Lung microvascular endothelial cell (primary cell): ENCODE measurements around the gene GAA. TPM values are rescaled to one million over a fixed set of nuclear protein-coding genes. Genes with fewer than 3 reads are reported as not detected.
"Not testable (repeated sequence)": the region's sequence is repeated elsewhere in the genome, so short reads cannot be mapped to it uniquely, and the experiment has no call there.

Source experiments
- DNase-seq, 2 donors: peaks; one replicate each; pipeline versions ENCODE4 v3.0.0 to v3.0.0-alpha.2; 2010; ENCODE audit warnings: low read depth in 2 of 2
- total RNA-seq: library from RNA; depleted of rRNA; stranded (reverse); fragments of >200 nt; gene quantifications from 2 replicates; pipeline ENCODE4 v1.2.1, GENCODE V29; 2014

Gene GAA
- total RNA-seq, 1 donor from 2014 or later, result 31.3 TPM

GRCh38 chr17:80145076-80146075 is 44.0 kb downstream of the GAA start:
- peak in 1 of 2 donors; percentile 4 for DNase-seq

DNA sequence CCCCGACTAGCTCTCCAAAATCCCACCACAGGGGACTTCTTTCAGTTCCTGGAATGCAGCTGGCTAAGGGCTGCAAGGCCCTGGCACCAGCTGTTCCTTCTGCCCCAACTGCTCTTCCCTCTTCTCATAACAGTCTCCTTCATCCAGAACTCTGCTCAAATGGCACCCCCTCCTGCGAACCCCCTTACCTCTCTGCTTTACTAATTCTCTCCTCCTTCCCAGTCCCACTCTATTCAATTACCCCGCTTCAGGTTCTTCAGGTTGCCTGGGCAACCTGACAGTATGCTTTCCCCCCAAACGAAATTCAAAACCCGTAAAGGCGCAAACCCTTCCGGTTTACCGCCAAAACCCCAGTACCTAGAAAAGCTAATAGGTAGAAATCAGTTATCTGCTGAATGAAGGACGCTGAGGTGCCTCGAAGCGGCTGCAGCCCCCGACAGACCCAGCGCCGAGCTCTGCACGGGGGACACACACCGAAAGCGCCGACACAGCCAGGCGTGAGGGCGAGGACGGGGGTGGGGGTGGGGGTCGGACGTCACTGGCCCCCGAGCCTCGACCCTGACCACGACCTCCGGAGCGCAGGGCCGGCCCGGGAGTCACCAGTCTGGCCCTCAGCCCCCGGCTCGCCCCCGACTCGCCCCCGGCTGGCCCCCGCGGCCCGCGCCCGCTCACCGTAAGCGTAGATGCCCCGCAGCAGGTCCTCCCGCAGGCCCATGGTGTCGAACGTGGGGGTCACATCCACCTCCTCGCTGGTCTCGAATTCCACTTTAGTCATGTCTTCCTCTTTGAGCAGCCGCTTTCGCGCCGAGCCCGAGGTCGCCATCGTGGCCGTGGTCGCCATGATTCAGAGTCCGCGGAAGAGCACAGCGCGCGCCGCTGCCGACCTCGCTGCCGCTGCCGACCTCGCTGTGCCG is 45.0 kb downstream of the GAA start:
- peak; percentile 10 to 27 for DNase-seq

DNA sequence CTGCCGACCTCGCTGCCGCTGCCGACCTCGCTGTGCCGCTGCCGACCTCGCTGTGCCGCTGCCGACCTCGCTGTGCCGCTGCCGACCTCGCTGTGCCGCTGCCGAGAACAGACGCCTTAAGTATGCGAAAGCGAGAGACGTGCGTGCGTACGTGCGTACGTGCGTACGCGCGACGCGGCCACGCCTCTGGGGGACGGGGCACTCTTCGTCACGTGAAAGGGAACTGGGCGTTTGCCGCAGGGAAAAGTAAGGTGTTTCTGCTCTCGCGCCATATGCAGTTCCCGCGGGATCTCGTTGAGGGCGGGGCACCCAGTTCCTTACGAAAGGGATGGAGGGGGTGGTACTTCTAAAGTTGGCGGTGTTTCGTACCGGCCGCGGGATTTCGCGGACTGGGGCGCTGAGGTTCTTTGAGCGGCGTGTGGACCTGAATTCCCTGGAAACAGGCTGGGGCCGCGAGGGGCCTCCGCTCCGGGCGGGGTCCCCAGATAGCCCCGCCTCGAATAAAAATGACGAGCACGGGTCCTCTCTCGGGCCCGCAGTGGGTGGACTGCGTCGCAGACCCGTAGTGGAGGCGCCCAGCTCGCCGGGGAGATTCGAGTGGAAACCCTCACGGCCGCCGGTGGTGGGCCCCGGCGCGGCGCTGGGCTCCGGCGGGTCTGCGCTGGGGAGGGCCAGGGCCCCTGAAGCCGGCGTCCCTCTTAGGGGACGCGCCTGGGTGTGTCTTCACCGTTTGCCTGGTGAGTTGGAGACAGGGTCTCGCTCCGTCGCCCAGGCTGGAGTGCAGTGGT is 45.8 kb downstream of the GAA start, which contains the start of gene EIF4A3:
Gene EIF4A3, minus strand, starts transcription at position 94 of the 788 bp plus-strand sequence. CDS start 167 bp downstream, outside the sequence.
- DNase-seq, result peak; percentile 99

GRCh38 chr17:80151333-80151732 is 50.0 kb downstream of the GAA start:
- DNase-seq, result peak in 1 of 2 donors; percentile 18

- DNase-seq, result peak in 1 of 2 donors; percentile 81
These were observed 50.8 kb downstream of the GAA start for GRCh38 chr17:80152081-80152702.

GRCh38 chr17:80153004-80153403 is 51.6 kb downstream of the GAA start:
- DNase-seq, result no peak

DNA sequence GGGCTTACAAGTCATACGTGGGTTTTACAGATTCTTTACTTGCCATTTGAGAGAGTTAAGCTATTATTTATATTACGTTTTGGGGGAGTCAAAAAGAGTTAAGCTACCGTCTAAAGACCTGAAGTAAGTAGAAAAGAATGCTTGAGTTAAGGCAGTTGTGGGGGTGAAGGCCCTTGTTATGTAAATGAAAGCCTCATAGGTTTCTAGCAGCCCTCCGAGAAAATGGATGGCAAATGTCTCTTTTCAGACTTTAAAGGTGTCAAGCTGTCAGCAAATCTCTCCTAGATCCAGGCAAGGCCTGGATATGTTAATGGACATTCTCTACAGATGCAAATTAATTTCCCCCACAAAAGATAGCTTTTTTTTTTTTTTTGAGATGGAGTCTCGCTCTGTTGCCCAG is 52.8 kb downstream of the GAA start:
- no peak for DNase-seq

DNA sequence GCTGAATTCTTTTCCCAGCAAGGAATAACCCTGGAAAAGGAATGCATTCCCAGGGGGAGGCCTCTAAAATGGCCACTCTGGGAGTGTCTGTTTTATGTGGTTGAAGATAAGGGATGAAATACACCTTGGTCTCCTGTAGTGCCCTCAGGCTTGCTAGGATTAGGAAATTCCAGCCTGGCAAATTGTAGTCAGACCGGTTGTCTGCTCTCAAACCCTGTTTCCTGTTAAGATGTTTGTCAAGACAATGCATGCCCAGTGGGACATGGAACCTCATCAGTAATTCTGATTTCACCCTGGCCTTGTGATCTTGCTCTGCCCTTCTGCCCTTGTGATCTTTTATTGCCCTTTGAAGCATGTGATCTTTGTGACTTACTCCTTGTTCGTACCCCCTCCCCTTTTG is 54.2 kb downstream of the GAA start:
- not testable (repeated sequence) for DNase-seq

GRCh38 chr17:80158846-80159245 is 57.5 kb downstream of the GAA start:
- DNase-seq, result no peak

DNA sequence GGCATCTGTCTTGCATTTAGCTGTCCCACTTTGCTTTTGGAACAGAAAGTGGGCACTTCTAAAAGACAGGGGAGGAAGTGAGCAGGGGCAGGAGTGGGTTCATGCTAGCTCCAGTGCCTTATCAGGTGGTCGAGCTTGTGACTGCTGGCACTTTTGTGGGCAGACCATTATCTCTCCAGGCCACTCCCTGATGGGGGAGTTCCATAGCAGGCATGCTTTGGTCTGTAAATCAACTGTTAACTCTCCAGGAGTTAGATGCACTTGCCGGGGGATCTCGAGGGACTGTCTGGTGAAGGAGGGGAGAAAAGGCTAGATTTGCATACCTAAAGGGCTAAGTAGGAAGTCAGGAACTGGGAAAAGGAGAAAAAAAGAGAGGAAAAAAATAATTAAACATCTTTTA is 59.2 kb downstream of the GAA start:
- DNase-seq, result no peak

- DNase-seq, result no peak
These were observed 62.0 kb downstream of the GAA start for GRCh38 chr17:80163336-80163735.

DNA sequence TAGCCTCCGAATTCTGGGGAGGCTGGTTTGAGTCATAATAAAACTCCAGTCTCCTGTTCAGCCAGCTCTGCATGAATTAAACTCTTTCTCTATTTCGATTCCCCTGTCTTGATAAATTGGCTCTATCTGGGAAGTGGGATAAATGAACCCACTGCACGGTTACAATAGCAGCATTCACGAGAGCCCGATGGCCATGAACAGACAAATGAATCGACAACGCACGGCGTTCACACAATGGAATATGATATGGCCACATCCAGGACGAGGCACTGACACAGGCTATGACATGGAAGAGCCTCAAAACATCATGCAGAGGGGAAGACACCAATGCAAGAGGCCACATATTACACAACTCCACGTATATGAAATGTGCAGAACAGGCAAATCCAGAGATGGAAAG is 62.8 kb downstream of the GAA start:
- DNase-seq, result no peak

DNA sequence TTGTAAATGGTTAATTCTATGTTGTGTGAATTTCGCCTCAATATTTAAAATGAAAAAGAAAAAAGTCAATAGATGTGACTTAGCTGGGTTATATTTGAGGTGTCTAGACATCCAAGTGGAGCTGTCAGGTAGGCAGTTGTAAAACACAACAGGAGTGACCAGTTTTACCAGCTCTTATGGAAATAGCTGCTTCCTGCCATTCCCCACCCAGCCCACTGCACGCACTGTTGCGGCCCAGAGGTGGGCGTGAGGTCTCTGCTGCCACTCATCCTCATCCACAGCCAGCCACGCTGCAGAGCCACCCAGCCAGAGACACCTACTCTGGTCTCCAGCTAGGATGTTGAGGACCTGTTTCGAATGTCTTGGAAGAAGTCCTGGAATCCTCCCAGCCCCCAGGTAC is 65.1 kb downstream of the GAA start:
- no peak for DNase-seq

GRCh38 chr17:80168371-80168770 is 67.0 kb downstream of the GAA start:
- no peak for DNase-seq

GRCh38 chr17:80169107-80169506 is 67.7 kb downstream of the GAA start:
- no peak for DNase-seq

Other genes with a start within 250 kb of the GAA start
- gene TBC1D16, start 65.7 kb upstream of the GAA start, total RNA-seq, result 31.2 and 48.8 TPM in 2 replicates
- gene CCDC40, start 64.9 kb upstream of the GAA start, total RNA-seq, result 0.87 and 4.0 TPM in 2 replicates
- 66.5 and 96.6 TPM in 2 replicates for gene EIF4A3, start 45.5 kb downstream of the GAA start, total RNA-seq
- gene CARD14, start 68.4 kb downstream of the GAA start, total RNA-seq, result 0.22 and 0.40 TPM in 2 replicates
- gene SGSH, start 118.8 kb downstream of the GAA start, total RNA-seq, result 8.5 and 9.2 TPM in 2 replicates
- gene SLC26A11, start 118.8 kb downstream of the GAA start, total RNA-seq, result 5.9 and 8.1 TPM in 2 replicates
- 61.0 and 84.5 TPM in 2 replicates for gene RNF213, start 159.3 kb downstream of the GAA start, total RNA-seq